CD1c-positive myeloid dendritic cell (primary cell): ENCODE data around the gene CALCOCO1.
"Not testable (repeated sequence)": the region's sequence is repeated elsewhere in the genome, so short reads cannot be mapped to it uniquely, and the experiment has no call there.

ENCODE experiments used
- DNase-seq: peaks from one replicate; pipeline ENCODE4 v3.0.0-alpha.2; 2016; ENCODE audit errors: extremely low spot score

Gene CALCOCO1

DNA sequence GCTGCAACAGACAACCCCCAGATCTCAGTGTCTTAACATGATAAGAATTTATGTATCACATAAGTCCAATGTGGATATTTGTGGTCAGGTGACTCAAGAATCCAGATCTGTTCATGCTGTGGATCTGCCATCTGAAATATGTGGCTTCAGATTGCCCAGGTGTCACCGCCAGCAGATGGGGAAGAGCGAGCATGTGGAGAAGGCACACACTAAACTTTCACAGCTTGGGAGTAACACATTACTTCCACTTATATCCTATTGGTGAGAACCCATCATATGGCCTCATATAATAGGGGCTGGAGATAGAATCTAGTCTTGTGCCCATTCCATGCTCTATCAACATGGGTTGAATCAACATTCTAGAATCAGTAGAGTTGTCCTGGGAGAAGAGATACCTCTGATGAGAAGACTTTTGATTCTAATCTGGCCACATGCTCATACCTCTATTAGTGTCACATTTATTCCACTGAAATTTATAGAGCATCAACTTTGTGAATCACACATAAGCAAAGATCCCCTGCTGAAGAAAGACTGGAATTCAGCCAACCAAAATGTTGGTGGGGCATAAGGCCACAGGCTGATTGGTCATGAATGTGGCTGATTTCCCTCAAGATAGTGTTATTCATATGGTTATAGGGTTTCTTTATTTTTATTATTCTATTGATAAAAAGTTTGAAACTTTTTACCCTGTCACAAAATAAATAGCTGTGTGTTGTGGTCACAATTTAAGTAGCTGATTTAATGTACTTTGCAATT lies 6.0 kb upstream of the CALCOCO1 start:
- DNase-seq, result no peak

DNA sequence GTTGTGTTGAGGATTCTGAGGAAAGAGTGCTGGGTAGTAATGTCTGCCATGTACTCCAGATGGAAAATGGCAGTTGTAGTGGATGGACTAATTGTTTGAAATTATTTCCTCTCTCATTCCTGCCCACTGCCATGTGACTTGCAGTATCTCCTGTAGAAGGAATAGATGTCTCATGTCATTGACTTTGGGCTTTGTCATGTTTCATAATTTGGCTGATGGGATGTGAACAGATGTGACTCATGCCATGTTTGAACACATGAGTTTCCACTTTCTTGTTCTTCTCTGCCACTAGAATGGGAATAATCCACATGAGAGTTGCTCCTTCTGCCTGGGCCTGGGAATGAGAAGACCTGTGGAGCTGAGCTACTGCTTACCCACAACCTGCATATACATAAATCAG lies 2.4 kb upstream of the CALCOCO1 start:
- DNase-seq, result no peak

DNA sequence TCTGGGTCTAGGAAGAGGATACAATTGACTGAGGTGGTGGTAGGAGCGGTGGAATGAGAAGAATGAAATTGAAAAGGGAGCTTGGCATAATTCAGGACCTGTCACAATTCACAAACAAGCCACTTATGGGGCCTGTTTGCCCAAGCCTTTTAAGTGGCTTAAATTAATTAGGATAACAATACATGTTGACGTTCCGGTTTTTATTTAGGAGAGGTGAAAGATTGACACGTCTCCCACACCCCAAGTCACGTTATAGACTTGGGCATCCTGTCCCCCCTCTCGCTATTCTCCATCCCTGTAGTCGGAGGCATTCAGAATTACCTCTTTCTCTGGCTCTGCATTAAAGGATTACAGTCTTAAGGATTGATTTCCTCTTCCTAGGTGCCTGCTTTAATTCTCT lies 954 bp upstream of the CALCOCO1 start:
- DNase-seq, result no peak

DNA sequence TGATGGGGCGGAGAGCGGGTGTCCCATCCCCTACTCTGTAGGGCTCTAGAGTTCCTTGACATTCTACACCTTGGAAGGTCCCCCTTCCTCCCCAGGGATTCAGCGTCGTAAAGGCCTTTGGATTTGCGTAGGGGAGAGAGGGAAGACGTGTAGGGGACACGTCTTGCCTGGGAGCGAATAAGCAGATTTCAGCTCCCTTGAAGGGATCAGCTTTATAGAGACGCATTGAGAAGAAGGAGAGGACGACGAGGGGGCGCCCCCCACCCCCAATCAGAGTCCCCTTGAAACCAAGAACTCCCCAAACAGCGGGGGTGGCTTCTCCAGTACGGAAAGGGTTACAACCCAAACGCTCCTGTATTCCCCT lies 324 bp downstream of the CALCOCO1 start:
- no peak for DNase-seq

DNA sequence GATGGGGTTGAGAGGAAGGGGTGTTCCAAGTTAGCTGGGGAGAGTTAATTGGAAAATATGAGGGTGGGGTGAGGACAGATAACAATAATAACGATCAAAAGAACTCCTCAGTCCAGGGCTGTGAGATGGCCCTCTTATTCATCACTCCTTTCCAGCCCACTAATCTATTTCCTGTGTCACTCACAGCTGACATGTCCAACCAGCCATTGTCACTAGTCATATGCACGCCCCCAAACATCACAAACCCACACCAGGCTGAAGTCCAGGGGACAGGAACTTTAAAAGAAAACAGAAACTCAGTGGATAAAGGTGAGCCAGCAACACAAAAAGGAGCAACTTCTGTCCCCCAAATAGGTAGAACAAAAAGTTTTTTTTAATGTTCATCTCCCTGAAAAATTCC lies 911 bp downstream of the CALCOCO1 start:
- DNase-seq, result peak; percentile 21

DNA sequence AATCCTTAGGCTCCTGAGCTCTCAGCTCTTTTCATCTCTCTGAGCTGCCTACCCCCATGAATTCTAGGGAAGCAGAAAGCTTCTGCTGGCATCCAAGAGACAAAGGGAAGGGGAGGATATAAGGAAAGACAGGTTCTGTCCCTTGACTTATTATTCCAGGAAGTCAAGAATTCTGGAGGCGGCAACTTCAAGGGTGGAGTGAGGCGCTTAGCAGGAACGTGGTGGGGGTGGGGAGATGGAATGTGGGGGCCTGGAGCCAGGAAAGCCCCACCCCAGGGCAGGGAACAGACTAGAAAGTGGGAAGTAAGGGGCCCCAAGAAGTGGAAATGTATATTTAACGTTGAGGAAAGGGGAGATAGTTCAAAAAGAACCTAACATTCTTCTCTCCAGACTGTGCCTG lies 1.4 kb downstream of the CALCOCO1 start:
- DNase-seq, result no peak

DNA sequence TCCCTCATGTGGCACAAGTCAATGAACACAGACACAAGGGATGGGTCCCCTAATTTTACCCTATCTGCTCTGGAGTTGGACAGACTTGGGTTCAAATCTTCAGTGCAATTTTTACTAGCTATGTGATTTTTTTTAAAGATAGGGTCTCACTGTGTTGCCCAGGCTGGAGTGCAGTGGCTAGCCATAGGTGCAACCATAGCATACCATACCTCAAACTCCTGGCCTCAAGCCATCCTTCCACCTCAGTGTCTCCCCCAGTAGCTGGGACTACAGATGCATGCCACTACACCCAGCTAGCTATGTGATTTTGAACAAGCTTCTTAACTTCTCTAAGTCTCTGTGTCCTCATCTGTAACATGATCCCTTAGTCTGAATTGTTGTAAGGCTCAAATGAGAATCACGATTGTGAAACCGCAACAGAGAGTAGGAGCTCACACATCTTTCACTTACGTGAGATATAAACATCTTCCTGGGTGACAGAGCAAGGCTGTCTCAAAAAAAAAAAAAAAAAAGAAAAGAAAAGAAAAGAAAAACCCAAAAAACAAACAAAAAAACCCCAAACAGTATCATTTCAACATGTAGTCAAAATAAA lies 4.7 kb downstream of the CALCOCO1 start:
- no peak for DNase-seq

DNA sequence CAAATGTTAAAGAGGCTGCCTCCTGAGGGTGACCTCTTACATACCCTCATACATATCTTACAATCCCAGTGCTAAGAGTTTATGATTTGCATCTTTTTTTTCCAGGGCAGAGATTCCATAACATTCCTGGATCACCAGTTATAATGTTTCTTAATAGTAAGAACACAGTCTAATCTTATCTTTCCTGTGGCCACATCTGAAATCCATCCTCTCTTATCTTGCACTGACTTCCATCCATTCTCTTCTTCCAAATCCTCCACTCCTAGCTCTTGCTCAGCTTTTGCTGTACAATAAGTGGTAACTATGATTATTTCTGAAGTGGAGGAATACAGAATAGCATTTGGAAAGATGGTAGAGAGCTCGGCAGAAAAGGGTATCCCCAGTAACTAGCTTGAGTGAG lies 6.3 kb downstream of the CALCOCO1 start:
- no peak for DNase-seq

DNA sequence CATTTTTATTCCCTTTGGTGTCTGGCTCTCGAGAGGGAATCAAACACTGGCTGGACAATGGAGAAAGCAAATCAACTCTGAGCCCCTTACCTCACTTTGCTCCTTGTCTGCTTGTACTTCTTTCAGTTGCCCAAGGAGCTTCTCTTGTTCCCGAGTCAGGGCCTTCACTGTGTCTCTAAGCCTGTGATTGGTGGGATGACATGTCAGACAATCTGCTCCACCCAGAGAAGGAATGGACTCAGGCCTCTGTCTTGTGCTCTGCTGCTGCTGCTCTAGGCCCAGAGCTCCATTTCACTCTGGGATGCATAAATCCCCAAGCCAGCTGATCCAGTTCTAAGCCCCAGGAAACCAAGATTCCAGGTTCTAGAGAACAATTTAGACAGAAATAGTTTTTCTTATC lies 7.6 kb downstream of the CALCOCO1 start:
- DNase-seq, result no peak

DNA sequence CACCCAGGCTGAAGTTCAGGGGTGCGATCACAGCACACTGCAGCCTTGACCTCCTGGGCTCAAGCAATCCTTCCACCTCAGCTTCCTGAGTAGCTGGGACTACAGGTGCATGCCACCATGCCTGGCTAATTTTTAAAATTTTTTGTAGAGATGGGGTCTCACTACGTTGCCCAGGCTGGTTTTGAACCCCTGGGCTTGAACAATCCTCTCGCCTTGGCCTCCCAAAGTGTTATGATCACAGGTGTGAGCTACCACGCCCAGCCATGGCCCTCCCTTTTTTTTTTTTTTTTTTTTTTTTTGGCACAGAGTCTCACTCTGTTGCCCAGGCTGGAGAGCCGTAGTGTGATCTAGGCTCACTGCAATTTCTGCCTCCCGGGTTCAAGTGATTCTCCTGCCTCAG lies 8.7 kb downstream of the CALCOCO1 start:
- DNase-seq, result not testable (repeated sequence)

DNA sequence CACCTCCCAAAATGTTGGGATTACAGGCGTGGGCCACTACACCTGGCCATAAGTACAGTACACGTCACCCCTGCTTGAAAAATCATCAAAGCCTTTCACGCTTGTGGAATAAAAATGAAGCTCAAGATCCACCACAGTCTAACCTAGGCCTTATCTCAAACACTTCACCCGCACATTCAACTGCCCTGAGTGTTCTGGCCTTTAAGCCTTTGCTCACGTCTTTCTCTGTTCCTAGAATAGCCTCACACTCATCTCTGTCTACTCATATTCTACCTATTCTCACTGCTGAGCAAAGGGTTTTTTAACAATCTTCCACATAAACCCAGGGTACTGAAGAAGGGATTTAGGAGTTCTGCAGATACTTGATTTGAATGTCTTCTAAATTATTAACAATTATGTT lies 9.9 kb downstream of the CALCOCO1 start:
- no peak for DNase-seq

DNA sequence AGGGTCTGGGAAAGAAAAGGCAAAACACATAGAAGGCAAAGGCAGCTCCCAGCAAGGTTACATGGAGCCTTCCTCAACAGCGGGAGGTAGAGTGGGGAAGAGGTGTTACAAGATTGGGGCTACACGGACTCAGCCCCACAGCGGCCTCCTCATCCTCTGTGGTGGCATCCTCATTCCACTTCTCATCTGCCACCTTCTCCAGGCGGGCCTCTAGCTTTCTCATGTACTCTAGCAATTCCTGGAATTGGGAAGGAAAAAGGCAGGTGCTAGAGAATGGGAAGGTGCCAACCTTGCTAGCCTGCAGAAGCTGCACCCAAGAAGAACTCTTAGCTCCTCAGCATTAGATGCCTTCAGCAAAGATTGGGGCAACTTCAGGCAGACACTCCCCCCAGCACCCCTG lies 13.2 kb downstream of the CALCOCO1 start:
- no peak for DNase-seq

DNA sequence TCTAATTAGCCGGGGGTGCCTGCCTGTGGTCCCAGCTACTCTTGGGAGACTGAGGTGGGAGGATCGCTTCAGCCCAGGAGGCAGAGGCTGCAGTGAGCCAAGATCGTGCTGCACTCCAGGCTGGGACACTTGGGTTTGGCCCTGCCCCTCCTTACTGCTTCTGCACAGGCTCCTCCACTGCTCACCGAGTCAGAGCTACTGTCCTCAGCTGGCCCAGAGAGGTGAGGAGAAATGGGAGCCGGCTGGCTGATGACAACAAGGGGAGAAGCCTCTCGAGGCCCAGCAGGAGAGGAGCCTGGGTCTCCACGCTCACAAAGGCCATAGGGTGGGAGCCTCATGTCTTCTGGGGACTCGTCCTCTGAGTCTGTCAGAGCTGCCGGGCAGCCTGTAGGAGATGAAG lies 13.7 kb downstream of the CALCOCO1 start:
- no peak for DNase-seq

DNA sequence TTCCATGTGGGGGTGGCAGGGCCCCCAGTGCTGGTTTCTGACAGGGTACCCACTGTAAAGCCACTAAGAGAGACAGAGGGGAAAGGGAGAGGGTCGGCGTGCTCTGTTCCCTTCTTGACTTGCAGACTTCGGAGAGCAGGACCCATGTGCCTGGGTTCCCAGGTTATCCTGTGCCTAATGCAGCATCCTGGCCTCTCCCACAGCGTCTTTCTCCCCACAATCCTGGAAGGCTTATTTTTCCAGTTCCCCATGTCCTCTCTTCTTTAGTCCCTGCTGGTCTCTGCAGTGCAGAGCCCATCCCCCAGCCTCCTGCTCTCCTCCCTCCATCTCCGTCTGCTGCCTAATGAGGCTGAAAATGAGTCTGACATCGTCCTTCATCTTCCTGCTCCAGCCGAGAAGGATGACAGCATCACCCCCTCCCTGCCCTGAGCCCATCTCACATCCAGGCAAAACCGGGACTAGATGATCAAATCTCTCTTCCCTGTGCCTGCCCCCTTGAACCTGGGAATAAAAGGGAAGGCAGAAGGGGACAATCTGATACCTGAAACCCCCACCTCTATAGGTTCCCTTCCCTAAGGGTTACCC lies 15.1 kb downstream of the CALCOCO1 start:
- no peak for DNase-seq

DNA sequence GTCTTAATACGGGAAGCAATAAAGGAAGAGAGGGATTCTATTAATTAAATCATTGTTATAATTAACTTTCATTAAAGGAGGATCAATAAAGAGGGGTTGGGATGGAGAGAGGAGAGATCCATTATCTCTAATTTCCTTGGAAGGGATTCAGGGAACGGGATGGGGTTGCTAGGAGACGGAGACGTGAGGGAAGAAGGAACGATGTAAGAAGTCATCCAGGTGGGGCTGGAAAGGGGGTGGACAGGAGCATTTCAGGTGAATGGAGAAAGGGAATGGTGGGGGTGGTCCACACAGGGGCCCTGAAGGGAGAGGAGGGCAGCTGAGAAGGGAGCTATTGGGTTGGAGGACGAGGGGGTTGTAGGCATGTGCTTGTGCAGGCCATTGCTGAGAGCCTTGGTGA lies 17.2 kb downstream of the CALCOCO1 start:
- no peak for DNase-seq

DNA sequence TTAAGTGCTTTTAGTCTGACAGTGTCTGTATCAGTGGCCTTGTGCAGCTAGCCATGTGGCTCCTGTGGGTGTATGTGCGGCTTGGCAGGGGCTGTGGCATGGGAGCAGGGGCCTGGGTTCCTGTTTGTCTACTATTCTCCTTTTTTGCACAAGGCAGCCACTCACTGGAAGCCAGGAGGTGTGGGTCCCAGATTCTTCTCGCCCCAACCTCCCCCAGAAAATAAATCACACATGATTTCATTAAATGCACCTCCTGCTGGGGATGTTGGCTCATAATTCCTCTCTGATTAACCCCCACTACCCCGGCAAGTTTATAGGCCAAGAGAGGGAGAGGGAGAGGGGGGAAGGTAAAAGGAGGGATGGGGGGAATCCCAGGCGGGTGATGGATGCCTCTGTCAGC lies 17.6 kb downstream of the CALCOCO1 start:
- no peak for DNase-seq

DNA sequence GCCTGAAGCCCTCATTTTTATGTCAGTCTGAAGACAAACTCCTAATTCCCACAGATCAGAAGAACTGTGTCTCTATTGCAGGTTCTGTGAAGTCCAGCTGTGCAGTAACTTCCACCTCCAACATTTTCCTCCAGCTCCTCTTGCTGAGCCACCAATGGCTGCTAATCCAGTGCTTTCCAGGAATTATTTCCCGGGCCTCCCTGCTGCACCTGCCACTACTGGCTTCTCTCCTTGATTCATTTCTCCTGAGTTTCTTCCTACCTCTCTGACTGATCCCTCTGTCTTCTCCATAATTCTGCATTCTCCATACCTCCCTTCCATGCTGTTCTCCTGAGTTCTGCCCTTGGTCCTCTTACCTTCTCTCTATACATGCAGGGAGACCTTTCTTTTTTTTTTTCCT lies 21.2 kb downstream of the CALCOCO1 start:
- no peak for DNase-seq

DNA sequence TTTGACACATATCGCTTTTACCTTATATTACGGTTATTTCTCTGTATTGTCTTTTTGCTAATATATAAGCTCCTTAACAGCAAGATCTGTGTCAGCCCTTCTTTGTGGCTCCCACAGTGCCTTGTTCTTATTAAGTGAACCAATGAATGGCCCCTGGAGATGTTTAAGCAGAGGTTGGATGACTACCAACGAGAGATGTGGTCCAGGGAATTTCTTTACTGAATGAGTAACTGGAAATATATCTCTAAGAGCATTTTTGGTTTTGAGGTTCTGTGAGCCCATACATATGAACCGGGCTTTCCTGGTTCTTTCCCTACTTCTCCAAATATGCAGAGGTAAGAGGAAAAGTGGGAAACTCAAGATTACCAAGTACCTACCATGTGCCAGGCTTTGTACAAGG lies 23.5 kb downstream of the CALCOCO1 start:
- no peak for DNase-seq

DNA sequence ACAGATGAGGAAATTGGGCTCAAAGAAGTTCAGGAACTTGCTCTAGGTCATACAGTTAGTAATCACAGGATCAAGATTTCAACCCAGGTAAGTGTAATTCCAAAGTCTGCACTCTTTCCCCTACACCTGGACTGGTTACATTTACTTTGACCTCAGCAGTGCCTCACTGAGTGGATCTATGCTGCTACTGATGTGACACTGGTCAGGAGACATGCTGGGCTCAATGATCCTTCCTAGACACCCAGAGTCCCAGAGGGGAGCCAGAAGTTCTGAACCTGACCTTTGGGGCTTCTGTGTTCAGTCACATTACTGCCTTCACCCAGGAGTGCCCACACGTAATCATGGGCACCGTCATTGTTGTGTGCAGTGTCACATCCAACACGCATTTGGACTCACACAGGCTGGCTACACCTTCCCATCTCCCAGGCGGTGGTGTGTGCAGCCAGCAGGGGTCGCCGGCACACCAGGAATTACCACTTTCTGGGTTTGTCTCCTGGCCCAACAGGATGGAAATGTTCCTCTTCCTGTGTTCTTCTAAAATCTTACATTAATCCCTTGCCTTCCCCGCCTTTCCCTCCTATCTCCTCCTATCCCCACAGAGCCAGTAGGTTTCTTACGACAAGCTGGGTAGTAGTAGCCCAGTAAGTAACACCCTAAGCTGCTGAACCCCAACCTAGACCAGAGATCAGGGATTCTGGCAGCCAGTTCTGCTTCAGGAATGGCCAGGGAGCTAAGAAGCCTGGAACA lies 25.6 kb downstream of the CALCOCO1 start:
- peak; percentile 72 for DNase-seq

DNA sequence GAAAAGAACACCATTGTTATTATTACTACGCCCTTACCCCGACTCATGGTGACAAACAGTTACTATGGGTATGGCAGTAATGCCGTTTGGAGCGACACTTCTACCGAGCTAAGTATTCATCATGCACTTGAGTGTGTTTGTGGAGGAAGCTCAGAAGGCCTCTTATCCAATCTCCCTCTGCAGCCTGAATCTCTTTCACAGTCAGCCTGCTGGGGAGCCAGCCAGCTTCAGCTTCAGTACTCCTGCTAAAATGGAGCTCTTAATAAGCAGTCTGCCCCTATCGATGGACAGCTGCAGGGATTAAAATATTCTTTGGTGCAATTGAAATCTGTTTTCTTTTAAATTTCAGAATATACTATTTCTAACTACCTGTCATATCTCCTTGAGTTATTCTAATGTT lies 26.7 kb downstream of the CALCOCO1 start:
- no peak for DNase-seq

DNA sequence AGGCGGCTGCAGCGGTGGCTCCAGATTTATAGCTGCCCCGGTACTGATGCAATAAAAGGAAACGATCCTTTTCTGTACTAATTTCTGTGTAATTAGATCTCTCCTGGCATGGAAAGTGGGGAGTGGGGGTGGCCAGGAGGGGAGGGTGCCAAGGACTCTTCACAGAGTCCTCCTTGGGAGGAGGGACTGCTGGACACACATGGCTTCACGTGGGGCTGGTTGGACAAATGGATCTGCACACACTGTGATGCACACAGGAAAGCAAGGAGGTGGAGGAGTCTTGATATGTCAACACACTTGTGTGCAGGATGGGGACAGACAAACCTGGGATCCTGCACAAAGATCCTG lies 27.6 kb downstream of the CALCOCO1 start:
- DNase-seq, result no peak

DNA sequence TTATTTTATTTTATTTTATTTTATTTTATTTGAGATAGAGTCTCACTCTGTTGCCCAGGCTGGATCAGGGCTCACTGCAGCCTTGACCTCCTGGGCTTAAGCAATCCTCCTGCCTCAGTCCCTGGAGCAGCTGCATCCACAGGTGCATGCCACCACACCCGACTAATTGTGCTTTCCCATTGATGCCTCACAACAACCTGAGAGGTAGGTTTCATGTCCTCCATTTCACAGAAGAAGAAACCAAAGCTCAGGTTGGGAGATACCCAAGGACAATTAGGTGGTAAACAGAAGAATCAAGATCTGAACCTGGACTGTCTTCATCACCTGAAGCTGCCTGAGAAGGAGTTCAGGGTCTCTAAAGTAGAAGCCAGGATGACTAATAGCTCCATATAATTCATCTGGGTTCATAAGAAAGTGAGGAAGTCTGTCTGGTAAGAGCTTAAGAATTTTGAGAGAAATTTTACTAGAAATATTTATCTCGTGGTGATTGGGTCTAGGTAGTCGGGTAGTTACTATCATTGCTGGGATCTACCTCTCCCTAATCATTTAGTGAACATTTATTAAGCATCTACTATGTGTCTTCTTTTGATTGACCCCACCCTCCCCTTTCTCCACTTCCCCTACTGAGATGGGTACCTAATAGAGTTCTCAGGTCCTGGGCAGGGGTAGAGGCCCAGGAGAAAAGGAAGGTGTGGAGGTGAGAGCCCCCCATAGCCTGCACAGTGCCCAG lies 28.1 kb downstream of the CALCOCO1 start:
- no peak for DNase-seq
